Hematopoietic multipotent progenitor cell treated with erythropoietin and hydrocortisone succinate and interleukin-3 and kit ligand, for 15 days (in vitro differentiated cells): ENCODE data around the gene EPHA6.
"Not testable (repeated sequence)": the region's sequence is repeated elsewhere in the genome, so short reads cannot be mapped to it uniquely, and the experiment has no call there.

Experiments
- DNase-seq: peaks from one replicate; pipeline ENCODE4 v3.0.0-alpha.2; 2015; ENCODE audit warnings: low spot score

Gene EPHA6

DNA sequence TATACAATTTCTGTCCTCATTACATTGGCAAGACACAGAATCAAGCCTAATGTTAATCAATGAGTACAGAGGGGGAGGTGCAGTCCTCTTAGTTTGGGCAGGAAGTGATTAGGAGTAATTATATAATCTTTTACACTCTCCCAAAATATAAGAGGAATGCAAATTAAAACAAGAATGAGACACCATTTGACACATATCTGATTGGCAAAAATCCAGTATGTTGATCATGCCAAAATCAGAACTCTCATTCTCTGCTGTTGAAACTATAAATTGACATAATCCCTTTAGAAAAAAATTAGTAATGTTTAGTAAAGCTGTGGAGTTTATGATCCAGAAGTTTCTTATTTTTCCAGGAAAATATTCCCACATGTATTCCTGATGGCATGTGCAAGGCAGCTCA lies 373.4 kb downstream of the EPHA6 start:
- no peak for DNase-seq

DNA sequence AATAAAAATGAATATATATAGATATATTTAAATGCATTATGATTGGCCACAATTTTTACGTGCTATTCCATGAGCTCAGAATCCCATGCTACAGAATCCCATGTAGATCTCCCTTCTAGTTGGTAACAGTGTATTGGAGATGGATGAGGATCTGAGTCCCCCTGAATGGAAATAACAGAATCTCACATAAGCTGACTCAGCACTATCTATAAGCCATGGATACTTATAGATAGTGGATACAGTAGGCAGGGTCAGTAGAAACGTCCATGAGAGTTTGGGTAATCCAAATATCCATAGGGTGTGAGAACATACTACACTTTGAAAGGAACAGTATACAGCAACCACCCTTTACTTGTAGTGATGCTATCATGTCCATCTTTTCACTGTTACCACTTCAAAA lies 375.4 kb downstream of the EPHA6 start:
- no peak for DNase-seq

DNA sequence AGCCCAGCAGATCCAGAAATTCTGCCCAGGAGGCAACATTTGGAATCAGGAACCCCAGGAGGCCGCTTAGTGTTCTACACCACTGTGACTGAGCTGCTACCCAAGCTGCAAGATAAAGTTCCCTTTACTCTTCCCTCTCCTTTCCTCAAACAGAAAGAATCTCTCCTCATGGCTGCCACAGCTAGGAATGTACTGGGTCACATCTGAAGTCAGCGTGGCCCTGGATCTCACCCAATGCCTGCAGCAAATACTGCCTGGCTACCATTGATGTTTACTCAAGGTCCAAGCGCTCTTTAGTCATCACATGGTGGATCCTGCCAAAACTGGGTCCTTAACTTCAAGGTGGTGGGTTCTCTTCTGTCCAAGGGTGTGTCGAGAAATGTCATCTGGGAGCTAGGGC lies 382.7 kb downstream of the EPHA6 start:
- DNase-seq, result no peak

DNA sequence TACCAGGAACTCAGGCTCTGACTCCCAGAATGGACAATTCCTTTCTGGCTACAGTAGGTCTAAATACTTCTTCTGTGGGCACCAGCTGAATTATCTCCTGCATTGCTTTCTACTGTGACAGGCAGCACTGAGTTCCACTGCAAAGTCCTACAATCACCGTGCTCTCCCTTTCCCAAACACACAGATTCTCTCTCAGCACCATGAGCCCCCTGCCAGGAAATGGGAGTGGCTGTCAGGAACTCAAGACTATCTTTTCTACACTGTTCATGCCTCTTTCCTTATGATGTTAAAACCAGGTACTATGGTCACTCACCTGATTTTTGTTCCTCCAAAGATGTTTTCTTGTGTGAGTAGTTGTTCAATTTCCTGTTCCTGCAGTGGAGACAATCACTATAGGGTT lies 383.4 kb downstream of the EPHA6 start:
- no peak for DNase-seq

DNA sequence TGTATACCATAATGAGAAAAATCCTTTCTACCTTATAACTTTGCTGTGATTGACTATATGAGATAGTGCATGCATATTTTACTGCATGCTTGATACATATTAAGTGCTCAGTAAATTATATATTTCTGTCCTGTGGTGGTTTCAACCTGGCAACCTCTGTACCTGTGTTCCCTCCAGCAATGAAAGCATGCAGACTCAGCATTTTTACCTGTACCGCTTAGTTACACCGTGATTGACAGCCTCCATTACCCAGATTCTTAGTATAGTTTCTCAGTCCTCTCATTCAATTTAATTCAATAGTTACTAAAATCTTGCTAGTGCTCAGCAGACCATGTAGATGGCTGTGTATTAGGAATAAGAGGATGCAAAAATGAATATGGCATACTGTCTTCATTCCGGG lies 386.0 kb downstream of the EPHA6 start:
- no peak for DNase-seq

DNA sequence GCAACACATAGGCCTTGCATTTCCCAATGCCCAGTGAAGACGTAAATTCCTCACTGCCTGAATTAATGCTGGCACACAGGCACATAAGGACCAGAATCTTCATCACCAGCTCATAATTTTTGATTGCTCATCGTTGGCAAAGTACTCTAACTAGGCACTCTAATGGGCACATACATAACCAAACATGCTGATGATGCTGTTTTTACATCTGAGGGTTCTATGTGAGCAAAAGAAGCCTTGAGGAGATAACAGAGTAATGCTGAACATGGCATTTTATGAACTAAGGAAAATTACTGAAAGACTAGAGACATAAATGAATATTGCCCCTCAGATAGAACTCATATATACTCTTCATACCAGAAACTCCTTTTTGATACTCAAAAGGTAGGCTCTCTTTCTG lies 387.4 kb downstream of the EPHA6 start:
- no peak for DNase-seq

DNA sequence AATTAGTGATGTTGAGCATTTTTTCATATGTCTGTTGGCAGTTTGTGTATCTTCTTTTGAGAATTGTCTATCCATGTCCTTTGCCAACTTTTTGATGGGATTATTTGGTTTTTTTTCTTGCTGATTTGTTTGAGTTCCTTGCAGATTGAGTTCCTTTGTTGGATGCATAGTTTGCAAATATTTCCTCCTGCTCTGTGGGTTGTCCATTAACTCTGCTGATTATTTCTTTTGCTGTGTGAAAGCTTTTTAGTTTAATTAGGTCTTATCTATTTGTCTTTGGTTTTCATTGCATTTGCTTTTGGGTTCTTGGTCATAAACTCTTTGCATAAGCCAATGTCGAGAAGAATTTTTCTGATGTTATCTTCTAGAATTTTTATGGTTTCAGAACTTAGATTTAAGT lies 414.6 kb downstream of the EPHA6 start:
- no peak for DNase-seq

DNA sequence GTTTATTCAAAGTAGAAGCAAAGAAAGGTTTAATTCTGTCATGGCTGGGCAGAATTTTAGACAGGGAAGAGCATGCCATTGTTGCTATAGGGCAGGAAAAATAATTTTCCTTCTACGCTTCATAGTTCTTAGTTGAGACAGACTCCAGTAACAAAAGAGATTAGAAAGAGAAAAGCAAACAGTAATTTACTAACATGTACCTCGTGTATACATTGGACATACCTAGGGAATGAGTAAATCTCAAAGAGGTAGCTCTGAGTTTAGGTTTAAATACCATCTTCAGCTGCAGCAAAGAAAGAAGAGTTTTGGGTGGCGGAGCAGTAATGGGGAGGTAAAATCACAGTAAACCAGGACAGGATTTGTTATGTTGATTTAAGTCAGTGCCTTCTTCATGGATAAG lies 416.1 kb downstream of the EPHA6 start:
- no peak for DNase-seq

DNA sequence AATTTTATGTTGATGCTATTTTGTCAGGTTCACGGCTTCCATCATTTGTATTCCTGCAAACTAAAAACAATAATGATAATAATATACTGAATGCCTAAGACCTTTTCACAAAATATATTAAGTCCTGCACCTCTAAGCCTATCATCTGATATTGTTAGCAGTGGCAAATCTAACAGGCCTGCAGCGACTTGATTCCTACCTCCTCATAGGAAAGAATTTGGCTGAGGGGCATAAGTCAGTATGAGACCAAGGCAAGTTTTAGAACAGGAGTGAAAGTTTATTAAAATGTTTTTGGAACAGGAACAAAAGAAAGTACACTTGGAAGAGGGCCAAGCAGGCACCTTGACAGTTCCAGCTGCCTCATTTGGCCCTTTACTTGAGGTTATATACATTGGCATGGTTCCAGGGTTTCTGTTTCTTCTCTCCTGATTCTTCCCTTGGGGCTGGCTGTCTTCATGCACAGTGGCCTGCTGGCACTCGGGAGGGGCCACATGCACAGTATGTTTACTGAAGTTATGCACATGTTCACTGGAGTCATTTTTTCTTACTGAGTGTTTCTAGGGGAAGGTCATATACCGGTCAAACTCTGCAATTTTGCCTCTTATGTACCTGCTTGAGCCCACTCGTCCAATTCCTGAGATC lies 418.1 kb downstream of the EPHA6 start:
- no peak for DNase-seq

DNA sequence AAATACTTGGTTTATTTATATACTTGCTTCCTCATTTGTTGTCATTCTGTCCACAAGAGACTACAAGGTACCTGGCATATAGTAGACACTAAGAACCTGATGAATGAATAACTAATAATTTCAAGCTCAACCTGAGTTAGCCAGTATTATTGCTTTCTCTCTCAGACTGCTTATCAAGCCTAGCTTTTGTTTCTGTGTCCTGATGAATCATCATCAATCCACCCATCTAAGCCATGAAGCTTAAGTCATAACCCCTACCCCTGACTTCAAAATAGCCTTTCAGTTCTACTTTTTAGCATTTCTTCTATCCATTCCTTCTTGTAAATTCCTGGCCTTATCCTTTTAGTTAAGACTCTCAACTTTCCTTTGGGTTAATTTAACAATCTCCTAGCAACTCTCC lies 420.8 kb downstream of the EPHA6 start:
- DNase-seq, result no peak

DNA sequence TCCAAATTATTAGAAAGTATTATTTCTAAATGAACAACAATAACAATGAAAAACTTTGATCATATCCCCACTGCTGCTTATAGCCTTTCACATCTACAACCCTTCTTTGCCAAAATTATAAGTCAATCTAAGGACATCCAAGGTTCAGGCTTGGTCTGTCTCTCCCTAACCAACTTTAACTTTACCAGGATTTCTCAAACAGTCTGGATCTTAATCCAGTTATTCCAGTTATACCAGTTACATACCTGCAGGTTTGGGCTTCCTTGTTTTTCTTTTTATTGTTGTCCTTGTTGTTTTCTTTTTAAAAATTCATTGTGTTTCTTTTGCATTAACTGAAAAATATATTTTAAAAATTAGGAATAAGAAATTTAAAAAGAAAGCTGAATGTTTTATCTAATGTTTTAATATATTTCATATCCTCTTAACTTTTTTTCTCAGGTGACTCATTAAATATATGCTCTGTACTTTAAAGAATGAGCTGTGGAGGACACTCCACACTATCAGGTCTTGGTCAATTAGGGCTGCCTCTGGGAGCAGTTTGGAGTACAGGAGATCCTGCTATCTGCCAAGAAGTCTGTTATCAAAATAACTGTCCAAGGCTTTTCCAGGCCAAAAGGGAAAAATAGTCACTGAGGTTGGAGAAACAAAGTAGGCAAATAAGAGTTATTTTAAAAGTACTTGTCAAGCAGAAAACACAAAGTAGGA lies 421.4 kb downstream of the EPHA6 start:
- no peak for DNase-seq

DNA sequence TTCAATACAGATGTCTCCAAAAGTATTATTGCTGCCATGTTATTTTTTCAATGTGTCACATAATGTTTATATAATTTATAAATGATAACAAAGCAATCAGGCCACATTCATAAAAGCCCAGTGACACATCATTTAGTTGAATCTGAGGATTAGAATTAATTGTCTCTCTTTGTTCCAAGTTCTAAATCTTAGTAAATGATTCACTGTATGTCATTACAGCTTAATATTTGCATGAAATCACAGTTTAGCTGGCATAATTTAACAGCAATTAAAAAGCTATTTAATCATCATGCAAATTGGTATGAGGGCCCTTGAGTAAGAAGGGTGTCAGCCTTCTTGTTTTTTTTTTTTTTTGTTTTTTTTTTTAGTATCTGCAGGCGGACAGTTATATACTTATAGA lies 427.0 kb downstream of the EPHA6 start:
- DNase-seq, result no peak

DNA sequence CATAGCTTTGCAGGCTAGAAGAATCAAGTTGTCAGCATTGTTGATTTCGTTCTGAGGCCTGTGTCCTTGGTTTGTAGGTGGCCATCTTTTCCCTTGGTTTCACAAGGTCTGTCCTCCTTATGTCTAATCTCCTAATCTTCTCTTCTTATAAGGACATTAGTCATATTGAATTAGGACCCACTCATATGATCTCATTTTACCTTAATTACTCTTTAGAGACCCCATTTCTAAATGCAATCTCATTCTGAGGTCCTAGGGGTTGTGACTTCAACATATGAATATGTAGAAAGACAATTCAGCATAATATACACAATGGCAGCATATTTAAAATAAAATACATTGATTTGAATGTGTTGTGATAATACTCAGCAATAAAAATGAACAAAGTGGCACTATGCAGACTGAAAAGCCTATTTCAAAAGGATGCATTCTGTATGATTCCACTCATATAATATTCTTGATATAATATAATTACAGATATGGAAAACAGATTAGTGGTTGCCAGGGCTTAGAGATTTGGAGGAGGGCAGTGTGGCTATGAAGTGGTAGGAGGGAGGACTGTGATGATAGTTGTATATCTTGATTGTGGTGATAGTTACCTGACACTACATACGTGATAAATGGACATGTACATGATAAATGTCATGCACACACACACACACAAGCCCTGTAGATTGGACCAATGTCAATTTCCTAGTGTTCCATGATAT lies 431.0 kb downstream of the EPHA6 start:
- no peak for DNase-seq

DNA sequence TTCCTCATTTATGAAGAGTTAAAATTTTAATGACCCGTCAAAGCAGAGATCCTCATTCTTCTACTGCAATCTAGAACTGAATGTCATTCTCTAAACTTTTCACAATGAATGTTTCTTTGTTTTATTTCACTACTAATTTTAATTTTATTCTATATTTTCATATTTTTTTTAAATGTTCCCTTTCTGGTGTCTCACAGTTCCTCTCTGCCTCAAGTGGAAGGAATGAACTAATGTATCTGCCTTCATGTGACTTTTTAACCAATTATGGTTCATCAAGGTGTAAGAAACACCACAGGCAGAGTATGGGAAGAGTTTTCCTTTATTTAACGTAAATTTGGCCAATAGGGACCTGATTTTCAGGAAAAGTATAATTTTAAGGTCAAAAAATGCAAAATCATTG lies 441.7 kb downstream of the EPHA6 start:
- no peak for DNase-seq

DNA sequence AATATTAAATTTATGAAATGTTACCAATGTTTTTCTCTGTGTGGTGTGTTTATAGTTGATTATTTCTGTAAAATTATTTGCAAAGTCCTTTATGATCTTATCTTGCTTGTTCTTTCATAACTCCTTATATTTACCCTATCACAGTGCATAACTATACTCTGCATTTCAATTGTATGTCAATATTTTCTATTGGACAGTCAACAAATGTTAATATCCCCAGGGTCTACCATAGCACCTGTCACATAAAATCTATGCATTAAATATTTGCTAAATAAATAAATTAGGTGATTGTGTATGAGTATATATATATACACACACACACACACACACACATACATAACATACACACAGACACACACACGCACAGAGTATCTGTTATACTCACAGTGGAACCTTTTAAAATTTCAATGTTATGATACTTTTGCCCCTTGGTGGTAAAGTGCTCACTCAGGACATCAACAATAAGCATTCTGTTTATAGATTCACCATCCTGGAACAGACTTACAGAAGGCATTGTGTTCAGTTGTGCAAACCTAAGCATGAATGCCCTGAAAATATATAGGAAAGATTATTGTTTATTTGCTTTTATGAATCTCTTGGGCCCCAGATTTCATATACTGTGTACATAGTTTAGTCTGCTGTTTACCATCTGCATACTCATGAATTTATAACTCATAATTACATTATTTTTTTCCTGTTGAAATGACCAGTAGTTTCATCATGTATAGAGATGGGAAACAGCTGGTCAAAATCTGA lies 443.7 kb downstream of the EPHA6 start:
- DNase-seq, result no peak

DNA sequence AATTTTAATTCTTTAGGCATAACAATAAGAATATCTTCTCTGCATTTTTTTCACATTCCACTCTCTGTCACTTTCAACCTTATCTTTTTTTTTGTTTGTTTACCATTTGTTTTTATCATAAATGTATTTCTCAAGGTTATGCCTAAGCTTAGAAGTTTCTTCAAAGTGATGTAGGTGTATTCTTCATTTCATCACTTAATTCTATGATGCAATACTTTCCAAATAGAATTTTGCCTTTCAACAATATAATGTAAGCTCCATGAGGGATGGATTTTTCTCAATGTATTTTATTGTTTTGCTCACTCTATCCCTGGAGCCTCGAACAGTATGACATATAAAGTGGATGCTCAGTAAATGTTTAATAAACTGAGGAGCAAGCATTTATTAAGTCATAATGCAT lies 444.9 kb downstream of the EPHA6 start:
- no peak for DNase-seq

DNA sequence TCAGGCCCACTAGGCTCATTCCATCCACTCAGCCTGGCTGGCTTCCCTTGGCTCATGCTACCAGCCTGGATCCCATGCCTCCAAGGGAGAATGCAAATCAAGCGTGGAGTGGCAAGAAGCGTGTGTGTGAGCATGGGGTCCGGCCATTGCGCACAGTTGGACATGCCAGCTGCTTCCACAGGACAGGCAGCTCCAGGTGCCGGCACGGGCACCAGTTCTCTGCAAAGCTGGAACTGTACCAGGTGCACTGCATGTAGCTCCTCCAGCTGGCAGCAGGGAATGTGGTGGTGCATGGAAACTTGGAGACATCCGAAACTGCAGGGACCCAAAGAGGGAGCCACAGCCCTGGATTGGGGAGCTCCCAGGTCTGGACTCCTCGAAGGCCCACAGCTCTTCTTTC lies 449.8 kb downstream of the EPHA6 start:
- no peak for DNase-seq

DNA sequence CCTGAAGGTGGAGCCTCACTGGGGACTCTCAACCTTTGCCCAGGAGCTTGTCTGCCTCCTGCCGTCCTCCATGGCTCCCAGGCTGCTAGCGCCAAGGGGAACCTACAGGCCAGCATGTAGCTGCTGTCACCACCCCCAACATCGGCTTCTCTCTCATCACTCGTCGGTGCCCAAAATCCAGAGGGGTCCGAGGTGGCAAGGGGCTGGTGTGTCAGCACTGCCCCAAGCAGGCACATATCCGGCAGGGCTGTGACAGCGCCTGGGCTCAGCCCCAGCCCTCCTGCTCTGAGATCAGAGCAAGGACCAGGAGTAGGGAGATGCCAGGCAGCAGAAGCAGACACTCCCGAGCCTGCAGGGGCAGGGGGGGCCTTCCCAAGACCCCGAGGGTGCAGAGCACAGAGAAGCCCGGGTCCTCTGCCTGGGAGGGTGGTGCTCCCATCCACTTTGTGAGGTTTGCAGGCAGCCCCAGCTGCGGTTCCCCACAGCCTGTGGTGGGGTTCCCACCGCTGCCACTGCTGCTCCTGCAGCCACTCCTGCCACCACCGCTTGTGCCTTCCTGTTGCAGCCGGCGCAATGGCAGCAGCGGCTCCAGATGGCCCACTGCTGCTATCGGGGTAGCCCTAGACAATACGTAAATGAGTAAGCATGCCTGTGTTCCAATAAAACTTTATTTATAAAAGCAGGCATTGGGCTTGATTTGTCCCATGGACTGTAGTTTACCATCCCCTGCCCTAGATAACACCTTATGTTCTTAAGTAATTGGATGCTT lies 451.0 kb downstream of the EPHA6 start:
- DNase-seq, result no peak

DNA sequence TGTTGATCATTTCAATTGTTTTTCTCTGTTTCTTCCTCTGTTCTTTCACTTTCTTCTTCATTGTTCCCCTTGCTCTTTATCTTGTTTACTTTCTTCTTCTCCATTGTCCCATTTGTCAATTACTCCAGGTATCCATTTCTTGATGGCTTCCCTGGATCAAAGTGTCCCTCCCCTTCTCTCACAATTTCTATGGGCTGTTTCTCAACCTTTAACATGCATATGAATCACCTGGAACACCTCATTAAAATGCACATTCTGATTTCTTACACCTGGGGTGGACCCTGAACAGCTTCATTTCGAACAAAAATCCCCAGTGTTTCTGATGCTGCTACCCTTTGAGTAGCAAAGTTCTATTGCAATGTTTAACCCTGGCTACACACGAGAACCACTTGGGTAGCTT lies 454.8 kb downstream of the EPHA6 start:
- DNase-seq, result no peak

DNA sequence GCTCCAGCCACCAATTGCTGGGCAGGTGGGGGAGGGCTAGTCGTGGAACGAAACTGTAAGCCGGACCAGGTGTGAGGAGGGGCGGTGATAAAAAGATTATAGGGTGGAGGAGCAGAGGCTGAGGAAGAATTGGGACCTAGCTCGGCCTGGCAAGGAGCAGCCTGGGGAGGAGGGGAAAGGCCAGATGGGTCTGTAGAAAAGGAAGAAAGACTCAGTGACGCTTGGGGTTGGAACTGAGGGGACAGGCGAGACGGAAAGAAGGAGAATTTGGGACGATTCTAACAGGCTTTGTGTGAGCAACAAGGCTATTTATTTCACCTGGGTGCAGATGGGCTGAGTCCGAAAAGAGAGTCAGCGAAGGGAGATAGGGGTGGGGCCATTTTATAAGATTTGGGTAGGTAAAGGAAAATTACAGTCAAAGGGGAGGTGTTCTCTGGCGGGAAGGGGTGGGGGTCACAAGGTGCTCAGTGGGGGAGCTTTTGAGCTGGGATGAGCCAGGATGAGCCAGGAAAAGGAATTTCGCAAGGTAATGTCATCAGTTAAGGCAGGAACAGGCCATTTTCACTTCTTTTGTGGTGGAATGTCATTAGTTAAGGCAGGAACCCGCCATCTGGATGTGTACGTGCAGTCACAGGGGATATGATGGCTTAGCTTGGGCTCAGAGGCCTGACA lies 462.6 kb downstream of the EPHA6 start:
- not testable (repeated sequence) for DNase-seq

DNA sequence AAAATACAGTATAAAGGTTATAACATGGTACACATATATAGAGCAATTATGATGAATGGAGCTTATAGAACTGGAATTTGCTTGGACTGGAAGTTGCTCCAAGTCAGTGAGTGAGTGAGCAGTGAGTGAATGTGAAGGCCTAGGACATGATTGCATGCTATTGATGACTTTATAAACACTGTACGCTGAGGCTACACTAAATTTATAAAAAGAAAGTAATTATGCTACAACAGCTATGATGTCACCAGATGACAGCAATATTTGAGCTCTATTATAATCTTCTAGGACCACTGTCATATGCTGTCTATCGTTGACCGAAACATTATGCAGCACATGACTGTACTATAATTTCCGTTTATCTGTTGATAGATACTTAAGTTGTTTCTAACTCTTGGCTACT lies 463.3 kb downstream of the EPHA6 start:
- DNase-seq, result no peak
